K562 (cell line): ENCODE measurements around the gene ZGLP1. TPM values are rescaled to one million over a fixed set of nuclear protein-coding genes. Genes with fewer than 3 reads are reported as not detected.

Experiments used
- ATF2 ChIP-seq: sonication (generic); formaldehyde crosslinking; IDR thresholded peaks from 2 replicates; pipeline ENCODE4 v1.8.1; 2022; ENCODE audit warnings: missing genetic modification reagents
- ATF6 ChIP-seq: sonication (generic); formaldehyde crosslinking; IDR thresholded peaks from 2 replicates; pipeline ENCODE4 v1.4.0; 2020; ENCODE audit warnings: mild to moderate bottlenecking, missing genetic modification reagents
- BHLHE40 ChIP-seq: IDR thresholded peaks from 2 replicates; pipeline ENCODE4 v1.6.1; 2011; ENCODE audit warnings: low read length, improper control_type of control experiment
- CREB1 ChIP-seq, 2 experiments: sonication (generic) in 1 of 2; formaldehyde crosslinking in 1 of 2; IDR thresholded peaks; 2 replicates each; pipeline versions ENCODE4 v1.6.1 to v1.8.0; 2012 to 2022; ENCODE audit warnings: inconsistent platforms in 1 of 2, mild to moderate bottlenecking in 1 of 2, missing genetic modification reagents in 1 of 2, moderate library complexity in 1 of 2
- E4F1 ChIP-seq: fragments of 250-450 bp; sonication (Bioruptor Pico); IDR thresholded peaks from 2 replicates; pipeline ENCODE4 v1.5.0; 2021; ENCODE audit warnings: mild to moderate bottlenecking, borderline replicate concordance
- FOXO4 ChIP-seq: fragments of 450-650 bp; formaldehyde crosslinking; IDR thresholded peaks from 2 replicates; pipeline ENCODE4 v1.4.0; 2020; ENCODE audit warnings: mild to moderate bottlenecking, moderate library complexity
- MCM3 ChIP-seq: fragments of 450-650 bp; IDR thresholded peaks from 2 replicates; pipeline ENCODE4 v1.6.1; 2016
- SRSF1 ChIP-seq: fragments of 200-400 bp; formaldehyde crosslinking; IDR thresholded peaks from 2 replicates; pipeline ENCODE4 v1.6.1; 2017; ENCODE audit warnings: mild to moderate bottlenecking, low read depth, low read length, moderate library complexity
- ZBTB43 ChIP-seq: sonication (generic); formaldehyde crosslinking; IDR thresholded peaks from 2 replicates; pipeline ENCODE4 v1.8.0; 2023; ENCODE audit warnings: mild to moderate bottlenecking, missing genetic modification reagents
- ZNF134 ChIP-seq: fragments of 250-450 bp; sonication (Bioruptor Pico); conservative IDR thresholded peaks from 2 replicates; pipeline ENCODE4 v1.4.0; 2020
- ZNF518B ChIP-seq: fragments of 250-450 bp; sonication (Bioruptor Pico); IDR thresholded peaks from 2 replicates; pipeline ENCODE4 v1.5.0; 2021; ENCODE audit warnings: mild to moderate bottlenecking, moderate library complexity
- ZNF57 ChIP-seq: fragments of 450-650 bp; formaldehyde crosslinking; IDR thresholded peaks from 2 replicates; pipeline ENCODE4 v1.4.0; 2020; ENCODE audit warnings: mild to moderate bottlenecking, moderate library complexity
- polyA plus RNA-seq, 8 experiments: library from polyadenylated mRNA; depleted of rRNA in 4 of 8; stranded (reverse) in 5 of 8; unstranded in 3 of 8; fragments of >200 nt; fragmentation: Nextera tagmentation in 2 of 8; fragmentation: Illumina TruSeq in 1 of 8; extraction: Ambion mirVana in 2 of 8; extraction: Trizol in 1 of 8; gene quantifications; 2 replicates each; pipeline versions ENCODE4 v1.2.1 to v1.2.3, GENCODE V29; 2011 to 2014; ENCODE audit warnings: inconsistent platforms in 1 of 8, missing spikeins in 1 of 8
- total RNA-seq, 7 experiments: library from RNA; depleted of rRNA in 6 of 7; stranded (reverse); fragments of >200 nt in 6 of 7; fragmentation: Illumina TruSeq in 2 of 7; extraction: Trizol in 2 of 7; gene quantifications; 2 replicates each; pipeline versions ENCODE4 v1.2.1 to v1.2.3, GENCODE V29; 2011 to 2021; ENCODE audit warnings: low replicate concordance in 1 of 7

The ZGLP1 gene
- total and polyA plus RNA-seq, 9 of the 15 experiments (the other 6 are each of a cell fraction or from before 2014, with no cell fraction given), result 0.24 to 4.5 (median 2.2) TPM

GRCh38 chr19:10290876-10291553, 18.6 kb downstream of the ZGLP1 start (continued):
- TF ChIP-seq E4F1 (CRISPR knock-in tag) (no peak), ZNF57 (CRISPR knock-in tag) (no peak), BHLHE40 (no peak), ZBTB43 (no peak), FOXO4 (CRISPR knock-in tag) (no peak), ZNF134 (CRISPR knock-in tag) (no peak), CREB1 (IDR thresholded peaks at IDR 0.05) (no peak), CREB1 (CRISPR knock-in tag; IDR thresholded peaks at IDR 0.05) (peak; percentile 47; the same call in 1 of the 2 replicates), ZNF518B (CRISPR knock-in tag) (no peak), MCM3 (no peak), SRSF1 (no peak), ATF6 (CRISPR knock-in tag) (no peak; the same call in 1 of the 2 replicates), ATF2 (no peak)
